Islet of Langerhans (tissue), 1 donor: Measurements from ENCODE around the gene GRIN3A.
"Not testable (repeated sequence)": the region's sequence is repeated elsewhere in the genome, so short reads cannot be mapped to it uniquely, and the experiment has no call there.

Experiments
- FAIRE-seq: peaks from one replicate; lab custom pipeline; 2011; peaks lifted over from hg19 to GRCh38; lab: Jason Lieb, UNC

The GRIN3A gene

DNA sequence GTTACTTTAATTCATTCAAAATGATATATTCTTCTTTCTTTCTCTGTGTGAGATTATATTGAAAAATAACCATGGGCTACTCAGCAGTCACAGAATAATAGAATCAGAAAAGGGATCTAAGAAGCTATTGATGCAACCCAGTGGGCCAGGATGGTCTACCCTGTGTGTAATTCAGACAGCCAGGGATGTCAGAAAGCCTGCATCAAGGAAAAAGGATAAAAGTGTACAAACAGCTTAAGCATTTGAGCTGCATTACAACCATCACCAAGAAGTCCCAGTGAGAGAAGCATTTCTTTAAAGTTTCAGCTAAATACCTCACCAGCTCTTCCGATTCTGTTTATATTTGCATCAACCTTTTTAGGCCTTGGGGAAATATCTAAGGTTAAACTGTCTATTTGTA is 105.8 kb downstream of the GRIN3A start:
- FAIRE-seq = no peak

DNA sequence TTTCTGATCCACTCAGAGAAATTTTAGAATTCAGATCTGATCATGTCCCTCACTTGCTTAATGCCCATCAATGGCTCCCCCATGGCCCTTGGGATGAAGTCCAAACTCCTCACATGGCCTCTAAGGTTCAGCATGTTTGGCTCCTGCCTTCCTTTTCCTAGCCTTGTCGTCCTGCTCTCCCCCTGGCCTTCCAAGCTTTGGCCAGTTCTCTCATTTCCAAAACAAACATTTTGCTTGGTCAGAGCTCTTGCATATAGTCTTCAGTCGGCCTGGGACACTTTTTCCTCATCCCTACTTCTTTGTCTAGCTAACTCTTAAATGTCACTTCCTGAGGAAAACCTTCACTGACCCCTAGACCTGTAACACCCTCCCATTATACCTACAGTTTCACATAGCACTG is 106.6 kb downstream of the GRIN3A start:
- FAIRE-seq = no peak

DNA sequence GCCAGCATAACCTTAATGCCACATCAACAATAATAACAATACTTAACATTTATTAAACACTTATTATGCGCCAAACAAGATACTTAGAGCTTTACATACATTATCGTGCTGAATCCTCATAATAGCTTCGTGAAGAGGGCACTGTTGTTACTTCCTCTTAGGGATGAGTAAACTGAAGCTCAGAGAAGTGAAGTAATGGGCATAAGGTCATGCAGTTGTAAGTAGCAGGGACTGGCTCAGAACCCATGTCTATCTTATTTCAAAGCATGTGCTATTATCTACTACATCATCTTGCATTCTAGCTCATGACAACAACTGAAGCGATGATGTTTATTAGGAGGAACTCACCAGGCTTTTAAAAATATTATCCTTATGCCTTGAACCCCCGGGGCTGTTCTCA is 108.8 kb downstream of the GRIN3A start:
- FAIRE-seq = no peak

GRCh38 chr9:101628173-101628572 is 110.3 kb downstream of the GRIN3A start:
- FAIRE-seq = no peak

DNA sequence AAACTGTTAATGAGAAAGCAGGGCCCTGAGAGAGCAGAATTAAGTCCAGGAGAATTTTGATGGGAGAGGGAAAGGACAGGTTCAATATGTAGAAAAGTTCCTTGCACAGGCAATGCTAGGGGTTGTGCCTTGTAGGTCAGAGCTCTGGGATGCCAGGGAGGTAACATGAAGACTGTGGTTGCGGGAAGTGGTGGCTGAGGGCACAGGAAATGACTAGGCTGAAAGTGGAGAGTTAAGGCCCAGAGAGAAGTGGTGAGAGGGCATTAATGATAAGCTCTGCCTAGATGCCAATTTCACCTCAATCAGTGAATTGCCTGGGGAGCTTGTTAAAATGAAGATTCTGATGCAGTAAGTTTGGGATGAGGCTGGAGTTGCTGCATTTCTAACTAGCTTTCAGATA is 112.2 kb downstream of the GRIN3A start:
- FAIRE-seq = no peak

- no peak for FAIRE-seq
Observed at GRCh38 chr9:101625876-101626275, 112.6 kb downstream of the GRIN3A start.

DNA sequence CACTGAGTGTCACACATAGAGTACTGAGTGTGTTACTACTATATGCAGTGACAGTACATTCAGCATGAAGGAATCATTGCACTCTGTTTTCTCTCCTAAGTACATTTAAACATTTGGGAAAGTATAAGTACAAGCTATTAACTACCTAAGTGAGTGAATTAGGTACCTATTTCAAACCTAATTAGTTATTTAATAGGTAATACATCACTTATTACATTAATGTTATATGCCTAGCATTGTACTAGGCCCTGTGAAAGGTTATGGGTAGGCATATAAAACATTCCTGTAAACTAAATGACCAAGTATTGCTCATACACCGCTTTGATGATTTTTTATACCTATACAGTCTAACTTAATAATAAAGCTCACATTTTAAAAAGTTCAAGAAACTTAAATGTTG is 118.0 kb downstream of the GRIN3A start:
- no peak for FAIRE-seq

DNA sequence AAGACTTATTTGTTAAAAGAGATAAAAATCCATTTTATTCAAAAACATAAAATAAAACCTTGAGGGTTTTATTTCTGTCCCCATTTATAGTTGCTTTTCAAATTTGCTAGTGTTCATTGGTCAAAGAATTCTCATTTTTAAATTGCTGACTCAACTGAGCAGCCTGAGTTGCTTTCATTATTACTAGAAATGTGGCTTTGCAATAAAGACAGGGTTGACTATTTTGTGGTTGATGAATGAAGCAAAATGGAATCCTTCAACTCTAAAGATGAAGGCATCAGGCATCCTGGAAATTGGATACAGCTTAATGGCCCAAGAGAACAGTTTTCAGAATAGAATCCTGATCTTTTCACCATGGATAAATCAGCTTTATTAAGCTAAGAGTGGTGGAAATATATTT is 119.7 kb downstream of the GRIN3A start:
- no peak for FAIRE-seq

GRCh38 chr9:101605547-101605946 is 132.9 kb downstream of the GRIN3A start:
- no peak for FAIRE-seq

GRCh38 chr9:101604296-101604695 is 134.2 kb downstream of the GRIN3A start:
- no peak for FAIRE-seq

DNA sequence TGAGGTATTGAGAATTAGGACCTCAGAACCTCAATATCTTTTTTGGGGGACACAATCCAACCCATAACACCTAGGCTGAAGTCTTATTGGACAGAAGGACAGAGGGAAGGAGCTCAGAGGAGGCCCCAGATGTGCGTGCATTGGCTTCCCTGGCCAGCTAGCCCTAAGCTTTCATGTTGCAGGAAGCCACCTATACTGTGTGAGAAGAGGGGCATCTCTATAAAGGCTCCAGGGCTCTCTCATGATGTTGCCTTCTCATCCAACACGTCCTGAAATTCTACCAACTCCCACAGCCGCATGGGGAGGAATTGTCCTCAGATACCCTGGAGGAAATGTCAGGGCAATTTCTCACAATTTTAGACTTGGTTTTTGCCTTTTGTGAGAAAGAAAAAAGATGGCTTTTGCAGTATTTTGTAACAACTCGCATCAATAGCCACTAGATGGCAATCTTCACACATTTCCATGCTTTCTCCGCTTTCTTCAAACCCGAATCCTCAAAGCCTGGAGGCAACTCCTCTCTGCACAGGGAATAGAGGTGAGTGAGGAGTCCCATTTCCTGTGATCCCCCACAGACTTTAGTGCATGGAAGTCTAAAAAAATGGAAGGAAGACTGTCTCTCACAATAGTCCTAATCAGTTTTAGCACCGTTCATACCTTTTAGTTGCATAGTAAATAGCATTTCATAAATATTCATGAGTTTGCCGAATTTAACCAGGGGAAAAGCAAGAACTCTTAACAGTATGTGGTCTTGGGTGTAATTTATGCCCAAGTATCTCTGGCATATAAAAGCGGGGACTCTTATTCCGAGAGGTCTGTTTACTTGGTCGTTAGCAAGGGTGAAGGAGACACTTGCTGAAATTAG is 136.3 kb downstream of the GRIN3A start:
- FAIRE-seq = peak; percentile 95

DNA sequence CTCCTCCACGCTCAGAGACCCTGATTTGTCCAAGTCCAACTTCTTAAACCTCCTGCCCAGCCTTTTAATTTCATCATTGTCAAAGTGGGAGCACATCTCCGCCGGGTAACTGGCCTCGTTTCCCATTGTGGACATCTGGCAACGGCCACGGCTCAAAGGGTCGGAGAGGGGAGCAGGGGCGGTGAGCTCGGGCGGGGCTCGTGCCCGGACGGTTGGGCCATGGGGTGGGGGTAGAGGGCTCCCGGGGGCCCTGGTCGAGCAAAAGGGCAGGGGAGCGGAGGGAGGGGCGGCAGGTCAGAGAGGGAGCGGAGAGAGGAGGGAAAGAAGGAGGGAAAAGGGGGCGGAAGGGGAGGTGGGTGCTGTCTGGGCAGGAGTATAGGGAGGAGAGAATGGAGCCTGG is 143.7 kb downstream of the GRIN3A start, which contains the start of gene PPP3R2:
PPP3R2 (minus strand) TSS at position 174 of the 400 bp plus-strand sequence; CDS start at position 126, 48 bp downstream.
- FAIRE-seq = no peak

- no peak for FAIRE-seq
Observed at GRCh38 chr9:101593345-101593744, 145.1 kb downstream of the GRIN3A start.

- FAIRE-seq = no peak
Observed at GRCh38 chr9:101592788-101593187, 145.7 kb downstream of the GRIN3A start.

DNA sequence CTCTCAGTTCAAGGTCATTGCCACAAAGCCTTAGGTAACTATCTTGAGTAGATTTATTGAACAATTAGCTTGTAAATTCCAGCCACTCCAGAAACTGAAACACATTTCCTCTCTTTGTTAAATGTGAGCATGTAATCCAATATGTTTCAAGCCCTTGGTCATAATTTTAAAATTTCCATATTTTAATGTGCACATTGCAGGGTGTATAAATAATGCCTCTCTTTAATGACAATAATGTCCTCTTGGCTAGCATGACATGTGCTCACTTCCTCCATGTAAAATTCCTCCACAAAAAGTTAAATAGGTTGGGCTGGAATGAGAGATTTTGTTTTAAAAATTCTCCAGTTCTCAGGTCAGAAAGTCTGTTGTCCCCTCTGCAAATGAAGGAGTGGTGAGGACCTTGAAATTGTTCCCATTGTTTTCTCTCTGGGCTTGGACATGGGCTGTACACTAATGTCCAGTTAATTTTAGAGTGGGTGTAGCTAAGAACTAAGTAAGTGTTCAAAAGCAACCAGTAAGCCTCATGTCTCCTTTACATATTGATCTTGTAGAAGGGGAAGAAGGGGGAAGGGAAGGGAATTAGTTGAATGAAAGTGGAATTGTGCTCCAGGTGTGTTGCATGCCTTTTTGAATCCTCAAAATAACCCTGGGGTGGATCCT is 146.5 kb downstream of the GRIN3A start:
- FAIRE-seq = no peak

GRCh38 chr9:101590901-101591300 is 147.5 kb downstream of the GRIN3A start:
- no peak for FAIRE-seq

DNA sequence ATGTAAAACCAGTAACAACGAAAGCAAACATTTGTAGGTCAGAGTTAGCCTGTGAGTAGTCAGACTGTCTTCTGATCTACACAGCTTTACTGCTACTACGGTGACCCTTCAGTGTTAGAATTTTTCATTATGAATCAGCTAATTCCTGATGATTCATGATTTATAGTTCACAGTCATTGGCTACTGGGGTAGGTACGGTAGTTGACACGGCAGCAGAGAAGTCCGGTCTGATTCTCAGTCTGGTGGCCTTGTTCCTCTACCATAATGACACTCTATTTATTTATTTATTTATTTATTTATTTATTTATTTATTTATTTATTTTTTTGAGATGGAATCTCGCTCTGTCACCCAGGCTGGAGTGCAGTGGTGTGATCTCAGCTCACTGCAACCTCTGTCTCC is 148.4 kb downstream of the GRIN3A start:
- FAIRE-seq = not testable (repeated sequence)

GRCh38 chr9:101587332-101588043 is 151.0 kb downstream of the GRIN3A start:
- no peak for FAIRE-seq

- no peak for FAIRE-seq
Observed at GRCh38 chr9:101586651-101587050, 151.8 kb downstream of the GRIN3A start.

DNA sequence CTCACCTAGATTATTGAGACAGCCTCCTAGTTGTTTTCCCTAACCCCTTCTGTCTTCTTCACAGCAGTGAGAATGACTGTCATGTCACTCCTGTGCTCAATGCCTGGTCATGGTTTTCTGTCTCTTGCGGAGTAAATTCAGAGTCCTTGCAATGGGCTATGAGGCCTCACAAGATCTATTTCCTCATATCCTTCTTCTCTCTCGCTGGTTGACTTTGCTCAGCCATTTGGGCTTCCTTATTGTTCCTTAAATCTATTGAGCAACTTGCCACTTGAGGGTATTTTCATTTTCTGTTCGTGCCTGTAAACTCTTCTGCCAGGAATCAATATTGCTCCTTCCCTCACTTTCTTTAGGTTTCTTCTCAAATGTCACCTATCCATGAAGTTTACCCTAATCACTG is 152.7 kb downstream of the GRIN3A start:
- no peak for FAIRE-seq

GRCh38 chr9:101582553-101582952 is 155.9 kb downstream of the GRIN3A start:
- no peak for FAIRE-seq

GRCh38 chr9:101579711-101580545 is 158.5 kb downstream of the GRIN3A start:
- no peak for FAIRE-seq
